HEK293T (cell line): ENCODE results near the gene USP33.

Source experiments
- BHLHE40 ChIP-seq: fragments of 450-650 bp; IDR thresholded peaks from 2 replicates; pipeline ENCODE4 v1.6.1; 2016; ENCODE audit warnings: mild to moderate bottlenecking, moderate library complexity, borderline replicate concordance
- ELF4 ChIP-seq: fragments of 450-650 bp; IDR thresholded peaks from 2 replicates; pipeline ENCODE4 v1.6.1; 2017; ENCODE audit warnings: antibody characterized with exemption
- FOXM1 ChIP-seq: fragments of 450-650 bp; IDR thresholded peaks from 2 replicates; pipeline ENCODE4 v1.6.1; 2017; ENCODE audit warnings: mild to moderate bottlenecking, borderline replicate concordance
- SP1 ChIP-seq: fragments of 450-650 bp; IDR thresholded peaks from 2 replicates; pipeline ENCODE4 v1.6.1; 2017
- TARDBP ChIP-seq: fragments of 450-650 bp; IDR thresholded peaks from 2 replicates; pipeline ENCODE4 v1.6.1; 2016
- ZNF384 ChIP-seq: fragments of 450-650 bp; IDR thresholded peaks from 2 replicates; pipeline ENCODE4 v1.6.1; 2016

GRCh38 chr1:77776007-77776700 is 16.5 kb upstream of the USP33 start:
- TF ChIP-seq TARDBP (no peak), BHLHE40 (no peak), SP1 (no peak), ELF4 (no peak), ZNF384 (no peak), FOXM1 (no peak)
